HL-60 (cell line): ENCODE data around the gene USF2.

Experiments used
- DNase-seq, 2 experiments: peaks; one replicate each; pipeline ENCODE4 v3.0.0-alpha.2; 2010 to 2020; ENCODE audit warnings: low read depth in 1 of 2, low spot score in 1 of 2
- H3K27ac ChIP-seq: fragments of 250-450 bp; sonication (Bioruptor Pico); replicated peaks from 2 replicates; pipeline ENCODE4 v1.5.1; 2020; ENCODE audit warnings: mild to moderate bottlenecking, moderate library complexity
- H3K27me3 ChIP-seq: fragments of 250-450 bp; sonication (Bioruptor Pico); 2 replicates; pipeline ENCODE4 v1.5.1; 2021; ENCODE audit warnings: mild to moderate bottlenecking, moderate library complexity; ENCODE audit not compliant: insufficient read depth, poor library complexity, severe bottlenecking
- H3K4me3 ChIP-seq: replicated peaks from 2 replicates; pipeline ENCODE4 v1.5.1; 2011; ENCODE audit warnings: mild to moderate bottlenecking, control low read depth, low read length; ENCODE audit not compliant: insufficient read depth
- CTCF ChIP-seq: IDR thresholded peaks from one replicate; pipeline ENCODE4 v1.5.1; 2011; ENCODE audit warnings: low read length, control low read depth, inconsistent platforms; ENCODE audit not compliant: insufficient read depth
- GABPA ChIP-seq: IDR thresholded peaks from 2 replicates; pipeline ENCODE4 v1.6.1; 2012; ENCODE audit warnings: low read depth
- POLR2AphosphoS5 ChIP-seq: IDR thresholded peaks from 2 replicates; pipeline ENCODE4 v1.6.1; 2012; ENCODE audit warnings: low read depth
- SPI1 ChIP-seq: IDR thresholded peaks from 2 replicates; pipeline ENCODE4 v1.6.1; 2012; ENCODE audit warnings: low read depth, mild to moderate bottlenecking, borderline replicate concordance
- TF ChIP-seq, protein P1 (sequence below): IDR thresholded peaks from 2 replicates; pipeline ENCODE4 v1.6.1; 2012; ENCODE audit warnings: low read depth; ENCODE audit not compliant: insufficient replicate concordance

The USF2 gene

DNA sequence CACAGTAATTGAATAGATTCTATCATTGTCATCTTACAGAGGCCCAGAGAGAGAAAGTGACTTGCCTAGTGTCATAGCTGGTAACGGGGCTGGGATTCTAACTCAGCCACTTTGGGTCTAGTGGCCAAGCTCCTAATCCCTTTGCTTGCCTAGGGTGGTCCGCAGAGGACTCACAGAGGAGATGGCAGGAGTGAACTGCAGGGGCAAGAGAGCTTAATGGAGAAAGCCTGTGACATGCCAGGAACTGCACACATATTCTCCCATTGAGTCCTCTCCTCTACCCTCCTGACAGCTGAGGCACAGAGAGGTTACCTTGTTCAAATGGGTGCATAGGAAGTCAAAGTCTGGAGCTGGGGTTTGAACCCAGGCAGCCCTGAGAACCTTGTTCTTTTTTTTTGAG lies 17.3 kb upstream of the USF2 start:
- no peak overlapping the region for H3K27ac ChIP-seq
- no peak overlapping the region for H3K4me3 ChIP-seq
- no peak for DNase-seq
- TF ChIP-seq GABPA (no peak), CTCF (no peak), POLR2AphosphoS5 (no peak), SPI1 (no peak)
- TF ChIP-seq, protein P1, sequence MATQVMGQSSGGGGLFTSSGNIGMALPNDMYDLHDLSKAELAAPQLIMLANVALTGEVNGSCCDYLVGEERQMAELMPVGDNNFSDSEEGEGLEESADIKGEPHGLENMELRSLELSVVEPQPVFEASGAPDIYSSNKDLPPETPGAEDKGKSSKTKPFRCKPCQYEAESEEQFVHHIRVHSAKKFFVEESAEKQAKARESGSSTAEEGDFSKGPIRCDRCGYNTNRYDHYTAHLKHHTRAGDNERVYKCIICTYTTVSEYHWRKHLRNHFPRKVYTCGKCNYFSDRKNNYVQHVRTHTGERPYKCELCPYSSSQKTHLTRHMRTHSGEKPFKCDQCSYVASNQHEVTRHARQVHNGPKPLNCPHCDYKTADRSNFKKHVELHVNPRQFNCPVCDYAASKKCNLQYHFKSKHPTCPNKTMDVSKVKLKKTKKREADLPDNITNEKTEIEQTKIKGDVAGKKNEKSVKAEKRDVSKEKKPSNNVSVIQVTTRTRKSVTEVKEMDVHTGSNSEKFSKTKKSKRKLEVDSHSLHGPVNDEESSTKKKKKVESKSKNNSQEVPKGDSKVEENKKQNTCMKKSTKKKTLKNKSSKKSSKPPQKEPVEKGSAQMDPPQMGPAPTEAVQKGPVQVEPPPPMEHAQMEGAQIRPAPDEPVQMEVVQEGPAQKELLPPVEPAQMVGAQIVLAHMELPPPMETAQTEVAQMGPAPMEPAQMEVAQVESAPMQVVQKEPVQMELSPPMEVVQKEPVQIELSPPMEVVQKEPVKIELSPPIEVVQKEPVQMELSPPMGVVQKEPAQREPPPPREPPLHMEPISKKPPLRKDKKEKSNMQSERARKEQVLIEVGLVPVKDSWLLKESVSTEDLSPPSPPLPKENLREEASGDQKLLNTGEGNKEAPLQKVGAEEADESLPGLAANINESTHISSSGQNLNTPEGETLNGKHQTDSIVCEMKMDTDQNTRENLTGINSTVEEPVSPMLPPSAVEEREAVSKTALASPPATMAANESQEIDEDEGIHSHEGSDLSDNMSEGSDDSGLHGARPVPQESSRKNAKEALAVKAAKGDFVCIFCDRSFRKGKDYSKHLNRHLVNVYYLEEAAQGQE = no peak
- peaks cover 41% of the 10 kb centered on the region for H3K27me3 ChIP-seq

- no peak for DNase-seq
- Histone ChIP-seq H3K27me3 (peaks cover 24% of the 10 kb centered on the region), H3K27ac (no peak overlapping the region), H3K4me3 (no peak overlapping the region)
- TF ChIP-seq CTCF (no peak), GABPA (no peak), POLR2AphosphoS5 (no peak), SPI1 (no peak)
- TF ChIP-seq, protein P1 = no peak
Observed at GRCh38 chr19:35253316-35254286, 15.2 kb upstream of the USF2 start.

DNA sequence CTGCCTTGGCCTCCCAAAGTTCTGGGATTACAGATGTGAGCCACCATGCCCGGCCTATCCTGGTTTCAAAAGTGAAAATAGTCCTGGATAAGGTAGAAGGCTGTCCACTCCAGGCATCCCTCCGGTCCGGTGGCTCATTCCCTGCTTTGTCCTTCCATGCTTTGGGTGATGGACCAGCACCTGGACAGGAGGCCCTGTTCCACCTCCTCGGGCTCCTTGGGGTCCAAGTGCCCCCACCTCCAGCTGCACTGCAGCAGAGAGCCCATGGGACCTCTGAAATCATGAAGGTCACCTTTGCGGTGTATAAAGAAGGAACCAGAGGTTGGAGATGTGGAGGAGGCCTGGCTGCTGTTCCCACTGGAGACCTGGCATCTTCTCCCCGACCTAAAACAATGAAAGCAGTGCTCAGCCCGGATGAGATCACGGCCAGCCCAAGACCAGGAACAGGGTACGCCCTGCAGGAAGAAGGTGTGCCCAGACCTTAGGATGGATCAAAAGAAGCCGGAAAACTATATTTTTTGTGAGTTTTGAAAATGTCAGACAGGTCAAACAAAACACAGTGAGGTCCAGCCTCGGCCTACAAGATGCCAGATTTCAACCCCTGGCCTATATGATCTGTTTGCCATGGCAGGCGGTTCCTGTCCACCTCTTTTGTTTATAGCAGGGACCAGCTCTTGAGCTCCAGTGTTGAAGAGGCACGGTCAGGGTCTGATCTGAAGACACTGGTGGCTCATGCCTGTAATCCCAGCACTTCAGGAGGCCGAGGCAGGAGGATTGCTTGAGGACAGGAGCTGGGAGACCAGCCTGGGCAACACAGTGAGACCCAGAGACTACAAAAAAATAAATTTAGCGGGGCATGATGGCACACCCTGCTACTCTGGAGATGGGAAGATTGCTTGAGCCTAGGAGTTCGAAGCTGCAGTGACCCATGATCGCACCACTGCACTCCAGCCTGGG lies 14.1 kb upstream of the USF2 start:
- H3K27me3 ChIP-seq = peaks cover 13% of the 10 kb centered on the region
- no peak overlapping the region for H3K27ac ChIP-seq
- TF ChIP-seq, protein P1 = no peak
- no peak for TF ChIP-seq GABPA
- TF ChIP-seq SPI1 = no peak
- no peak for TF ChIP-seq CTCF
- TF ChIP-seq POLR2AphosphoS5 = no peak
- no peak overlapping the region for H3K4me3 ChIP-seq
- no peak for DNase-seq
